22Rv1 (cell line): ENCODE measurements around the gene PHF3.

ENCODE experiments used
- ZFX ChIP-seq: fragments of 450-650 bp; IDR thresholded peaks from 2 replicates; pipeline ENCODE4 v1.6.1; 2017; ENCODE audit warnings: antibody characterized with exemption, borderline replicate concordance
- TF ChIP-seq, protein P1 (sequence below): fragments of 450-650 bp; IDR thresholded peaks from 2 replicates; pipeline ENCODE4 v1.5.1; 2017; ENCODE audit warnings: mild to moderate bottlenecking

GRCh38 chr6:63624091-63624490, 11.5 kb upstream of the PHF3 start:
- TF ChIP-seq, protein P1, sequence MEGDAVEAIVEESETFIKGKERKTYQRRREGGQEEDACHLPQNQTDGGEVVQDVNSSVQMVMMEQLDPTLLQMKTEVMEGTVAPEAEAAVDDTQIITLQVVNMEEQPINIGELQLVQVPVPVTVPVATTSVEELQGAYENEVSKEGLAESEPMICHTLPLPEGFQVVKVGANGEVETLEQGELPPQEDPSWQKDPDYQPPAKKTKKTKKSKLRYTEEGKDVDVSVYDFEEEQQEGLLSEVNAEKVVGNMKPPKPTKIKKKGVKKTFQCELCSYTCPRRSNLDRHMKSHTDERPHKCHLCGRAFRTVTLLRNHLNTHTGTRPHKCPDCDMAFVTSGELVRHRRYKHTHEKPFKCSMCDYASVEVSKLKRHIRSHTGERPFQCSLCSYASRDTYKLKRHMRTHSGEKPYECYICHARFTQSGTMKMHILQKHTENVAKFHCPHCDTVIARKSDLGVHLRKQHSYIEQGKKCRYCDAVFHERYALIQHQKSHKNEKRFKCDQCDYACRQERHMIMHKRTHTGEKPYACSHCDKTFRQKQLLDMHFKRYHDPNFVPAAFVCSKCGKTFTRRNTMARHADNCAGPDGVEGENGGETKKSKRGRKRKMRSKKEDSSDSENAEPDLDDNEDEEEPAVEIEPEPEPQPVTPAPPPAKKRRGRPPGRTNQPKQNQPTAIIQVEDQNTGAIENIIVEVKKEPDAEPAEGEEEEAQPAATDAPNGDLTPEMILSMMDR, result no peak
- TF ChIP-seq ZFX, result no peak
